CD14-positive monocyte (primary cell): ENCODE data around the gene DAW1. TPM values are rescaled to one million over a fixed set of nuclear protein-coding genes. Genes with fewer than 3 reads are reported as not detected.
A peak's percentile ranks its signal among the peaks of the same experiment; 100 is the strongest.

Source experiments
- DNase-seq, 3 donors: peaks; one replicate each; pipeline ENCODE4 v3.0.0-alpha.2; 2011 to 2022
- H2AFZ ChIP-seq: 2 replicates; pipeline ENCODE4 v1.6.0; 2012; ENCODE audit warnings: mild to moderate bottlenecking, low read depth, low read length, inconsistent platforms; ENCODE audit not compliant: insufficient read depth, poor library complexity, severe bottlenecking
- H3K27ac ChIP-seq, 2 donors: 1 replicate in 1 of 2; 2 replicates in 1 of 2; pipeline ENCODE4 v1.5.1; 2012 to 2013; ENCODE audit warnings: low read length in 2 of 2, control low read depth in 1 of 2, inconsistent platforms in 1 of 2, low read depth in 1 of 2, mild to moderate bottlenecking in 1 of 2
- H3K27me3 ChIP-seq, 2 donors: one replicate each; pipeline versions ENCODE4 v1.6.0 to v1.6.1; 2011 to 2013; ENCODE audit warnings: low read length in 2 of 2; ENCODE audit not compliant: control insufficient read depth in 2 of 2, insufficient read depth in 2 of 2
- H3K36me3 ChIP-seq, 2 donors: replicated peaks in 1 of 2; 1 replicate in 1 of 2; 2 replicates in 1 of 2; pipeline versions ENCODE4 v1.5.1 to v1.6.1; 2012 to 2013; ENCODE audit warnings: low read length in 2 of 2, control low read depth in 1 of 2, inconsistent platforms in 1 of 2, mild to moderate bottlenecking in 1 of 2; ENCODE audit not compliant: insufficient read depth in 2 of 2, control insufficient read depth in 1 of 2
- H3K4me1 ChIP-seq, 2 donors: 1 replicate in 1 of 2; 2 replicates in 1 of 2; pipeline versions ENCODE4 v1.5.1 to v1.6.1; 2012 to 2013; ENCODE audit warnings: low read length in 2 of 2, control low read depth in 1 of 2, inconsistent platforms in 1 of 2, mild to moderate bottlenecking in 1 of 2, moderate library complexity in 1 of 2; ENCODE audit not compliant: insufficient read depth in 2 of 2, control insufficient read depth in 1 of 2
- H3K4me2 ChIP-seq: replicated peaks from 2 replicates; pipeline ENCODE3; 2012; ENCODE audit warnings: low read length, moderate library complexity, mild to moderate bottlenecking; ENCODE audit not compliant: poor library complexity, severe bottlenecking; ENCODE audit errors: extremely low read depth
- H3K4me3 ChIP-seq, 3 experiments: fragments of 200-600 bp in 1 of 3; sonication (generic) in 1 of 3; replicated peaks in 1 of 3; 1 replicate in 2 of 3; 2 replicates in 1 of 3; pipeline ENCODE4 v1.5.1; 2011 to 2013; ENCODE audit warnings: low read length in 3 of 3, mild to moderate bottlenecking in 3 of 3, control low read depth in 2 of 3, low read depth in 2 of 3, inconsistent platforms in 1 of 3, moderate library complexity in 1 of 3
- H3K79me2 ChIP-seq: 2 replicates; pipeline ENCODE4 v1.6.0; 2012; ENCODE audit warnings: mild to moderate bottlenecking, control low read depth, inconsistent platforms, low read length, moderate library complexity; ENCODE audit not compliant: insufficient read depth
- H3K9ac ChIP-seq: 2 replicates; pipeline ENCODE4 v1.6.0; 2017; ENCODE audit warnings: low read length, mild to moderate bottlenecking; ENCODE audit not compliant: insufficient read depth, poor library complexity, severe bottlenecking
- H3K9me3 ChIP-seq, 2 donors: replicated peaks in 1 of 2; 1 replicate in 1 of 2; 2 replicates in 1 of 2; pipeline versions ENCODE4 v1.5.1 to v1.6.1; 2012 to 2013; ENCODE audit warnings: low read length in 2 of 2, control low read depth in 1 of 2; ENCODE audit not compliant: control insufficient read depth in 1 of 2, insufficient read depth in 1 of 2
- H4K20me1 ChIP-seq: 2 replicates; pipeline ENCODE4 v1.6.0; 2012; ENCODE audit warnings: mild to moderate bottlenecking, low read length, control low read depth, moderate library complexity; ENCODE audit not compliant: insufficient read depth
- H3K27ac Mint-ChIP-seq, 7 donors: one replicate each; pipeline ENCODE4 v1.8.0; 2020; ENCODE audit warnings: mild to moderate bottlenecking in 7 of 7, mixed read lengths in 7 of 7, moderate library complexity in 6 of 7, inconsistent platforms in 2 of 7
- H3K27me3 Mint-ChIP-seq, 3 donors: one replicate each; pipeline ENCODE4 v1.8.0; 2021 to 2022; ENCODE audit warnings: low read depth in 3 of 3, mild to moderate bottlenecking in 3 of 3, mixed read lengths in 3 of 3, moderate library complexity in 3 of 3, inconsistent platforms in 1 of 3
- H3K36me3 Mint-ChIP-seq, 2 donors: one replicate each; pipeline ENCODE4 v1.8.0; 2020; ENCODE audit warnings: mixed read lengths in 2 of 2, inconsistent platforms in 1 of 2, mild to moderate bottlenecking in 1 of 2
- H3K4me1 Mint-ChIP-seq: one replicate; pipeline ENCODE4 v1.8.0; 2020; ENCODE audit warnings: mild to moderate bottlenecking, mixed read lengths
- H3K4me3 Mint-ChIP-seq, 2 donors: one replicate each; pipeline ENCODE4 v1.8.0; 2020; ENCODE audit warnings: mild to moderate bottlenecking in 2 of 2, mixed read lengths in 2 of 2, moderate library complexity in 1 of 2
- H3K9me3 Mint-ChIP-seq, 7 donors: one replicate each; pipeline ENCODE4 v1.8.0; 2020 to 2022; ENCODE audit warnings: mixed read lengths in 7 of 7, mild to moderate bottlenecking in 6 of 7, moderate library complexity in 6 of 7, inconsistent platforms in 2 of 7
- CTCF ChIP-seq: fragments of 200-600 bp; IDR thresholded peaks from one replicate; pipeline ENCODE4 v1.8.0; 2022; ENCODE audit warnings: antibody characterized with exemption, mild to moderate bottlenecking
- WGBS: methylation state at CpG from one replicate; pipeline ENCODE4 v1.1.5; 2013; ENCODE audit warnings: missing lambda C conversion rate; ENCODE audit not compliant: insufficient coverage; 5-methylcytosine and 5-hydroxymethylcytosine counted together
- intact Hi-C, 2 donors: fragments of 100-400 bp; cut with micrococcal nuclease; formaldehyde crosslinking; loops; one replicate each; pipeline versions ENCODE4 v1.15.0 to v1.15.1; 2023
- polyA plus RNA-seq, 3 donors: library from polyadenylated mRNA; depleted of rRNA in 1 of 3; unstranded in 2 of 3; stranded (reverse) in 1 of 3; fragments of 300-500 nt in 2 of 3; fragments of >200 nt in 1 of 3; fragmentation: Illumina TruSeq in 2 of 3; gene quantifications; 1 replicate in 2 of 3; 2 replicates in 1 of 3; pipeline ENCODE4 v1.2.3, GENCODE V29; 2012 to 2021

DAW1 gene
- polyA plus RNA-seq, 3 donors = not detected

DNA sequence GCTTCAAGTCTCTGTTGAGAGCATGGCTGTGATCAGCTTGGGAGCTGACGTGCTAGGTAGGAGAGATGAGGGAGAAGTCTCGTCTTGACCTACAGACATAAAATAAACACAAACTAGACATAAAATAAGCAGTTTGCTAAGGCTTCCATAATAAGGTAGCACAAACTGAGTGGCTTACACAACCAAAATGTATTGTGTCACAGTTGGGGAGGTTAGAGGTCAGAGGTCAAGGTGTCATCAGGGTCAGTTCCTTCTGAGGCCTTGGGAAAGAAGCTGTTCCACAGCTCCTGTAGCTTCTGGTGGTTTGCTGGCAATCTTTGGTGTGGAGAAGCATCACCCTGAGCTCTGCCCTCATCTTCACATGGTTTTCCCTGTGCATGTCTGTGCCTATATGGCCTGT is 20.2 kb downstream of the DAW1 start:
- TF ChIP-seq CTCF = no peak
- WGBS = no CpG with 5 or more reads among the region's 2 CpGs
- Mint-ChIP-seq H3K4me3 (no peak overlapping the region), H3K9me3 (no peaks in the 10 kb centered on the region), H3K4me1 (no peaks in the 10 kb centered on the region), H3K27ac (no peak overlapping the region), H3K27me3 (peaks cover 3 to 8% (median 5%) of the 10 kb centered on the region in 3 donors), H3K36me3 (no peaks in the 10 kb centered on the region)
- Histone ChIP-seq H2AFZ (no peak overlapping the region), H3K27ac (no peak overlapping the region), H3K79me2 (no peaks in the 10 kb centered on the region), H3K27me3 (peaks cover 0 to under 1% of the 10 kb centered on the region in 2 donors), H3K4me1 (no peaks in the 10 kb centered on the region), H3K4me3 (no peak overlapping the region), H3K9ac (no peak overlapping the region), H3K4me2 (no peak overlapping the region), H3K36me3 (no peaks in the 10 kb centered on the region), H3K9me3 (no peaks in the 10 kb centered on the region), H4K20me1 (no peaks in the 10 kb centered on the region)
- DNase-seq = peak in 1 of 3 donors; percentile 12
- intact Hi-C loops = loop anchor here in 1 of 2 donors (10.0 kb wide), 1 partner anchor 1703 kb away; no protein-coding TSS in a partner anchor

DNA sequence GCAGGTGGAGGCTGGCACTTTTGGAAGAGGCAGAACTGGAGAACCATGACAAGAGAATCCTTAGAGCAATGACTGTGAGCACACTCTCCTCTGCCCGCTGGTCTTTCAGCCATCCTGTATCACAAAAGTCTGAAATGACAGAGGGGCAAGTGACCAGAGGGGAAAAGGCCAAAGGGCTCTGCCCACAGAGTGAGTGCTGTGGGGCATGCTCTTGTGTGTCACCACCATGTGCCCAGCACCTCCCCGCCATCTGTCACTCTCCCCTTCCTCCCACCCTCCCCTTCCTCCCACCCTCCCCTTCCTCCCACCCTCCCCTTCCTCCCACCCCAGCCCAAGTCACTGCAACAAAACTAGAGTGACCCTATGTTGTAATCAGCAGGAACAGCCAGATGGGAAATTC is 31.9 kb downstream of the DAW1 start:
- Mint-ChIP-seq H3K4me3 (no peak overlapping the region), H3K9me3 (no peaks in the 10 kb centered on the region), H3K4me1 (no peaks in the 10 kb centered on the region), H3K36me3 (no peaks in the 10 kb centered on the region), H3K27me3 (peaks cover 2 to 6% (median 4%) of the 10 kb centered on the region in 3 donors), H3K27ac (no peak overlapping the region)
- WGBS = 80% methylated on average over 1 of the region's 2 CpGs
- no peak for TF ChIP-seq CTCF
- no peaks in the 10 kb centered on the region for H4K20me1 ChIP-seq
- H3K27me3 ChIP-seq = no peaks in the 10 kb centered on the region
- H2AFZ ChIP-seq = no peak overlapping the region
- no peaks in the 10 kb centered on the region for H3K4me1 ChIP-seq
- no peaks in the 10 kb centered on the region for H3K79me2 ChIP-seq
- no peak overlapping the region for H3K4me2 ChIP-seq
- intact Hi-C loops = loop anchor here in 1 of 2 donors (10.0 kb wide), 1 partner anchor 829 kb away; no protein-coding TSS in a partner anchor
- H3K27ac ChIP-seq = no peak overlapping the region
- H3K9me3 ChIP-seq = no peaks in the 10 kb centered on the region
- no peaks in the 10 kb centered on the region for H3K36me3 ChIP-seq
- no peak overlapping the region for H3K4me3 ChIP-seq
- H3K9ac ChIP-seq = no peak overlapping the region
- DNase-seq = no peak
